VCaP (cell line): ENCODE results near the gene PCNX1.

Source experiments
- H3K27ac ChIP-seq: fragments of 450-650 bp; 2 replicates; pipeline ENCODE4 v1.5.1; 2017
- TF ChIP-seq, protein P1 (sequence below): fragments of 450-650 bp; conservative IDR thresholded peaks from 2 replicates; pipeline ENCODE4 v1.5.1; 2017; ENCODE audit warnings: mild to moderate bottlenecking, moderate library complexity

Gene PCNX1

DNA sequence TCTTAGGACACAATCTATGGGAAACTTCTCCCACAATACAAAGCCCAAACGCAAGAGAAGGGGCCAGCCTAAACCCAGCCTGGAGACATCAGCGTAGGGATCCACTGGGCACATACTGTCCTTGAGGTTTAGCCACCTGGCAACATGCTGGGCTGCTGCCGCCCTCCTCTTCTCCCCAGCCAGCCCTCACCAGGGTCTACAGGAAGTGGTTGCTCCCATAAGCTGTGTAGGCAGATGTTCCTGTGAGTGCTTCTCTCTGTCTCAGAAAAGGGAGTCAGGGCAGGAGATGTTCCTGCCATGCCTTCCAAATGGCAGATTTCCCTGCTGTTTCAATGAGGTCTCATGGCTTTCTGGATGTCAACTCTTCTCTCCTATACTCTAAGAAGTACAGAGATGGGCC lies 241.4 kb downstream of the PCNX1 start:
- no peak overlapping the region for H3K27ac ChIP-seq
- TF ChIP-seq, protein P1, sequence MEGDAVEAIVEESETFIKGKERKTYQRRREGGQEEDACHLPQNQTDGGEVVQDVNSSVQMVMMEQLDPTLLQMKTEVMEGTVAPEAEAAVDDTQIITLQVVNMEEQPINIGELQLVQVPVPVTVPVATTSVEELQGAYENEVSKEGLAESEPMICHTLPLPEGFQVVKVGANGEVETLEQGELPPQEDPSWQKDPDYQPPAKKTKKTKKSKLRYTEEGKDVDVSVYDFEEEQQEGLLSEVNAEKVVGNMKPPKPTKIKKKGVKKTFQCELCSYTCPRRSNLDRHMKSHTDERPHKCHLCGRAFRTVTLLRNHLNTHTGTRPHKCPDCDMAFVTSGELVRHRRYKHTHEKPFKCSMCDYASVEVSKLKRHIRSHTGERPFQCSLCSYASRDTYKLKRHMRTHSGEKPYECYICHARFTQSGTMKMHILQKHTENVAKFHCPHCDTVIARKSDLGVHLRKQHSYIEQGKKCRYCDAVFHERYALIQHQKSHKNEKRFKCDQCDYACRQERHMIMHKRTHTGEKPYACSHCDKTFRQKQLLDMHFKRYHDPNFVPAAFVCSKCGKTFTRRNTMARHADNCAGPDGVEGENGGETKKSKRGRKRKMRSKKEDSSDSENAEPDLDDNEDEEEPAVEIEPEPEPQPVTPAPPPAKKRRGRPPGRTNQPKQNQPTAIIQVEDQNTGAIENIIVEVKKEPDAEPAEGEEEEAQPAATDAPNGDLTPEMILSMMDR = no peak

DNA sequence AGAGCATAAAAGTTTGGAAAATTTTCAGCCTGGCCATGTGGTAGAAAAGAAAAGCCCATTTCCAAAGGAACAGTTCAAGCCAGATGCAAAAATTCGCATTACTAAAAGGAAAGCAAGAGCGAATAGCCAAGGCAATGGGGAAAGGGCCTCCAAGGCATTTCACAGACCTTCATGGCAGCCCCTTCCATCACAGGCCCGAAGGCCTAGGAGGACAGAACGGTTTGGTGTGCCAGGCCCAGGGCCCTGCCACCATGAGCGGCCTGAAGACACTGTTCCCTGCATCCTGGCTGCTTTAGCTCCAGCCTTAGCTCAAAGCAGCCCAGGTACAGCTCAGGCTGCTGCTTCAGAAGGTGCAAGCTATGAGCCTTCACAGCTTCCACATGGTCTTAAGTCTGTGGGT lies 243.5 kb downstream of the PCNX1 start:
- TF ChIP-seq, protein P1 = no peak
- H3K27ac ChIP-seq = no peak overlapping the region

DNA sequence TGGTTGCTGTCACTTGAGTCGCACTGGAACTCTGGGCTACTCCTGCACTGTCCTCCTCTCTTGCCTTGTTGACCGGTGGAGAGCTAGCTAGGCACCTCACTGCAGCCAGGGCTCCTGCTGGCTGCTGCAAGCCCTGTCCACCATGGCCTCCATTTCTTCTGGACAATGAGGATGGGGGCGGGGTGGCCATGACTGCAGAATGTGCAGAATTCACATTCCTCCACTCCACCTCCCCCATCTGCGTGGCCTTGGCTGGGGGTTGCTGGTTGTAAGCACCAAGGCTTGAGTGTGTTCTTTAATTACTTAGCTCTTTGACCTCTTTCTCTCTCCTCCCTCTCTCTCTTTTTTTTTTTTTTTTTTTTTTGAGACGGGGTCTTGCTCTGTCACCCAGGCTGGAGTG lies 248.5 kb downstream of the PCNX1 start:
- TF ChIP-seq, protein P1 = no peak
- H3K27ac ChIP-seq = no peak overlapping the region

DNA sequence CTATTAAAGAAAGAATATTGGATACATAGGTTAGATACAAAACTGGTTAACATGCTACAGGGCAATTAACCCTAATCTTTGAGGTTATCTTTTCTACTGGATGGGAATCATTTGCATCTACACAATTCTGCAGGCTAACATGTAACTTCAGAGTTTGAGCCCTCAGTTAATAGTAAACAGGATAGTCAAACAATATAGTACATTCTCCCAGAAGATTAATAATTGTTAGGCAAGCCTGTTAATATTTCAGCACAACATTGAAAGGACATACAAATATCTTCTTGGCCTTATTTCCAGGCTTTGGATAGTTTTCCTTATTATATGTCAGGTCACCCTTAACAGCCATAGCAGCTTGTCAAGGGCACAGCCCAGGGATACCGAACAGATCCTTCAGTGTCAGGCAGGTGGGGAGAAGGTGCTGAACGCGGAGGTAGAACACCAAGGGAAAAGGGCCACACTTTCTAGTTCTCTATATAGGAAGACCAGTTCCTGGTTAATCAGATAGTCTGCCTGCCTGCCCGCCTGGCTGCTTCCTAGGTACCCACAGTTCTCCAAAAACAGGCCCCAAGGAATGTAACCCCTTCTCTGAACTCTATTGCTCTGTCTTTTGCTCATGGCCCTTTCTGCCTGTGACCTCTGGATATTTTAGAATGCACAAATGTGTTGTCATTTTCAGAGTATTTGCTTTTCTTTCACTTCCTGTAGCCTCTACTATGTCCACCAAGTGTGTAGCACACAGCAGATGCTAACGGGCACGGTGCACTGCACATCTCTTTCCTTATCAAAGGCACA lies 256.0 kb downstream of the PCNX1 start:
- peak overlapping the region; percentile 92 for H3K27ac ChIP-seq
- TF ChIP-seq, protein P1 = no peak

DNA sequence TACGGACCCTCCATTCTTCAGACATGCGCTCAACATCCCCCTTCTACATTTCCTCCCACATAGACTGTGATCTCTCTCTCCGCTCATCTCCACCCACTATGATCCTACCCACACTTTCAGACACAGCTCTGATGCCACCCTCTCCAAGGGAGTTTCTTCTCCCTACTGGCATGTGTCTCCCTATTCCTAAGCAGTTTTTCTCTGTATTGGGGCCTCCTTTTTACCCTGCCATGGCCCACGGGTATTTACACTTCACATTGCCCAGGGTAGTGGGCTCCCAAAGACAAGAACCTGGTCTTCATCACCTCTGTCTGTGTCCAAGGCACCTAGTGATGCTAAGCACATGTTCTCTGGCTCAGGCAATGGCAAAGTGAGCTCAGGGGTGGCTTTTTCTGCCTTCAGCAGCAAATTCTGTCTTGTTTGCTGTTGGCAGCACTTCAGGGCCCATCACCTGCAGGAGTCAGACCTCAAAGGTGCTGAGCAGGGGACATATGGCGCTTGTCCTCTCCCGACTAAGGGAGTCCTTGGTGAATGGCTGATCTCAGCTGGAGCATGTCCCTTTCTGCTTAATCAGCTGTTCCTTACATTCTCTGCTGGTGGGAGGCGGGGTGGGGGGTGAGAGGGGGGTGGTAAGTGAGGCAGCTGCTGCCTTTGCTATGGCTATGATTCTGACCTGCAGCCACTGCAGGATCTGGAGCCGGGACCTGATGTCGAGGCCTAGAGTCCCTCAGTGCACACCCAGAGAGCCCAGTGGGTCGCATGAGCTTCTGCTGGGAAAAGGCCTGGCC lies 256.8 kb downstream of the PCNX1 start:
- TF ChIP-seq, protein P1 = no peak
- H3K27ac ChIP-seq = peak overlapping the region; percentile 92
